PFSK-1 (cell line): ENCODE data around the gene S100A7.

ENCODE experiments used
- FOXP2 ChIP-seq: optimal IDR thresholded peaks from 2 replicates; pipeline ENCODE3; 2011; ENCODE audit warnings: borderline replicate concordance, control low read depth, inconsistent platforms; ENCODE audit not compliant: insufficient read depth; ENCODE audit errors: extremely low read length, extremely low read depth
- POLR2AphosphoS5 ChIP-seq: IDR thresholded peaks from 2 replicates; pipeline ENCODE4 v1.6.1; 2012; ENCODE audit warnings: low read depth, mild to moderate bottlenecking, control low read depth, low read length, moderate library complexity
- REST ChIP-seq, 2 experiments: IDR thresholded peaks; 2 replicates each; pipeline versions ENCODE4 v1.6.1 to v1.8.0; 2011 to 2012; ENCODE audit warnings: low read depth in 2 of 2, low read length in 2 of 2, control low read depth in 1 of 2, inconsistent platforms in 1 of 2, mild to moderate bottlenecking in 1 of 2, moderate library complexity in 1 of 2; ENCODE audit not compliant: insufficient read depth in 1 of 2
- SIN3A ChIP-seq: IDR thresholded peaks from 2 replicates; pipeline ENCODE4 v1.6.1; 2012; ENCODE audit warnings: mild to moderate bottlenecking, low read length, moderate library complexity, borderline replicate concordance; ENCODE audit not compliant: insufficient read depth
- TAF1 ChIP-seq: IDR thresholded peaks from 2 replicates; pipeline ENCODE4 v1.6.1; 2012; ENCODE audit warnings: low read length, control low read depth, borderline replicate concordance; ENCODE audit not compliant: insufficient read depth

Gene S100A7

GRCh38 chr1:153495536-153495935 lies 35.1 kb upstream of the S100A7 start:
- TF ChIP-seq POLR2AphosphoS5: no peak
- TF ChIP-seq REST (IDR thresholded peaks at IDR 0.05; ENCODE audit: insufficient read depth in 1 of 2, low read depth in 2 of 2, low read length in 2 of 2): no peak
- no peak for TF ChIP-seq SIN3A
- TF ChIP-seq TAF1: no peak
- no peak for TF ChIP-seq FOXP2

DNA sequence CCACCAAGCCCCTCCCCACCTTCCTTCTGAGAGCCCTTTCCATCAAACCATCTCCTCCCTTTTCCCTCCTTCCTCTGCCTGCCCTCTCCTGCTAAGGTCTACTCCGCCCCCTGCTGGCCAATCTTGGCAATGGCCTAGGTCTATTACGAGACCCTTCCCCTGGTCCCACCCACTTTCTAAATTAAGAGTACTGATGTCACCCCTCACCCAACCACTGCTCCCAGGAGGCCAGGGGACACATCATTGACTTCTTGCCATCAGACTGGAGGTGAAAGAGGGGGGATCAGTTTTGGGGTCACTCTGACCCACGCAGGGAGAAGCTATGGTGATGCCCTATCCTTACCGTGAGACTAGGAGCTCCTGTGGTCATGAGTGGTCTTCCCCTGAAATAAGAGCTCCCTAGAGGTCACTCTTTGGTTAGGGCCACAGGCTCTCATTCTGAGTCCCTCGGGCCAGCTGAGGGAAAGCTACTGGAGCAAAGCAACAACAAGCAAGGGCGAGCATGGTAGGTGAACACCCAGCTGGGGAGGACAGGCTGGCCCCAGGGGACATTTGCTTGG lies 34.6 kb upstream of the S100A7 start:
- TF ChIP-seq SIN3A (no peak), TAF1 (no peak), POLR2AphosphoS5 (no peak), FOXP2 (no peak), REST (IDR thresholded peaks at IDR 0.05; ENCODE audit: insufficient read depth in 1 of 2, low read depth in 2 of 2, low read length in 2 of 2) (no peak)

GRCh38 chr1:153493343-153493960 lies 33.0 kb upstream of the S100A7 start:
- no peak for TF ChIP-seq REST (IDR thresholded peaks at IDR 0.05; ENCODE audit: insufficient read depth in 1 of 2, low read depth in 2 of 2, low read length in 2 of 2)
- TF ChIP-seq SIN3A: no peak
- TF ChIP-seq TAF1: no peak
- no peak for TF ChIP-seq POLR2AphosphoS5
- no peak for TF ChIP-seq FOXP2

DNA sequence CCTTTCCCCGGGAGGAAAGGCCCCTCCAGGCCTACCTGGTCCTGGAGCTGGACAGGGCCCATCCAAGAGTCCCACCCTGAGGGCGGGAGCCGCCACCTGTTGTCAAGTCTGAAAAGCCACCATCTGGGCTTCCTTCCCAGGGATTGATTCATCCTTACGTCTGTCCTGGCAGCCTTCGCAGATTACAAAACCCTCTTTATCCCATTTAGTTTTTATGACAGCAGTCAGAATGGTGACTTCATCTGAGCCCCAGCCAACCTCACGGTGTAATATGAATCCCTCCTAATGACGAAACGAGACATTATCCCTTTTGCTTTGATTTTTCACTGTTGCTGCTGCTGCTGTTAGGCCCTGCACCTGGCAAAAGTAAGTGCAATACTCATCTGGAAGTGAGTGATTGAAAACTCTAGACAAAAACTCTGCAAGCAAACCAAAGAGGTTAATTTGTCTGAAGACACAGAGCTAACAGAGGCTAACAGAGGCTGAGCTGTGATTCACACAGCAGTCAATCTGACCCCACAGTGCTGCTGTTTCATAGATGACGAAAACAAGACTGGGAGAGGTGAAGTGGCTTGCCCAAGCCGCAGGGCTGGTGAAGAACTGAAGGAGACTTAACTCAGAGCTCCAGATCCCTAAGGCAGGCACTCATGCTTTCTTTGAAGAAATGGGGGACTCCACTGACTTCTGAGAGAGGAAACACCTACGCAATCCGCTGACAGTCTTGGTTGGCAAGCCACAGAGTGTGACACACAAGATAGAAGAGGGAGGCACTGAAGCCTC lies 30.0 kb upstream of the S100A7 start:
- no peak for TF ChIP-seq SIN3A
- no peak for TF ChIP-seq REST (IDR thresholded peaks at IDR 0.05; ENCODE audit: insufficient read depth in 1 of 2, low read depth in 2 of 2, low read length in 2 of 2)
- TF ChIP-seq TAF1: no peak
- TF ChIP-seq FOXP2: no peak
- no peak for TF ChIP-seq POLR2AphosphoS5
